ENCODE data around the gene NR2E1.

The NR2E1 gene

DNA sequence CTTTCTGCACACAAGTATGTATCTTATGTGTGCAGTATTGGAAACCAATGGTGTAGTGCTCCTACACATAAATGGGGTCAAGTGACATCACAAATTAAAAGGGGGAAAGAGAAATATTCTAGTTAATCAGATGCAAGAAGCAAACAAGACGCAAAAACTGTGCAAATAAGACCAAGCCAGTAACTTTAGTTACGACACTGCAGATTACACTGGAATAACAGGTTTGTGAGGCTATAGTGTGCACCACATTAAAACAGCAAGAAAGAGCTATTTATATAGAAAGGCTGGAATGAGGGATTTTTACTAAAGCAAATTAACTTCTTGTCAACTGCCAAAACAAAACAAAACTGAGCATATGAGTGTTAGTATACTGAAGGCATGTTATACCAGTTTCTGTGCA, 45.8 kb downstream of the NR2E1 start:
- DNase-seq = no peak

DNA sequence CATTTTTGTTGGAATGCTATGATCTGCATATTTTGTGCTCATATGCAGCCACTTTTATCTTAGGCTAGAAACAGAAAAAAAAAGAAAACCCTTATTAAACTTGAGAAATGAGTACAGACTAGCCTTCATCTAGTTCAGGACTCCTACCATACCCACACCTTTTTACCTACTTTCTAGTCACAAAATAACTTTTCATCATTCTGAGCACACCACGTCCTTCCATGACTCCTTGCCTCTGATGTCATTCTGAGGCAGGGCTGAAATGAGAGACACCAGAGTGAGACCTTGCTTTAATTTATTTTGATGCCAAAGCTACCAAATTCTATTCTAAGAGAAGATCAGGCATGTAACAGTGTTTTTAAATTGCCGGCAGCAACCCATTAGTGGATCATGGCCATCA, 56.2 kb downstream of the NR2E1 start:
- no peak for DNase-seq

GRCh38 chr6:108222504-108222903, 56.7 kb downstream of the NR2E1 start:
- no peak for DNase-seq

- no peak for DNase-seq
Measured at GRCh38 chr6:108227290-108227689, 61.5 kb downstream of the NR2E1 start.

GRCh38 chr6:108228416-108228815, 62.6 kb downstream of the NR2E1 start:
- DNase-seq = no peak

DNA sequence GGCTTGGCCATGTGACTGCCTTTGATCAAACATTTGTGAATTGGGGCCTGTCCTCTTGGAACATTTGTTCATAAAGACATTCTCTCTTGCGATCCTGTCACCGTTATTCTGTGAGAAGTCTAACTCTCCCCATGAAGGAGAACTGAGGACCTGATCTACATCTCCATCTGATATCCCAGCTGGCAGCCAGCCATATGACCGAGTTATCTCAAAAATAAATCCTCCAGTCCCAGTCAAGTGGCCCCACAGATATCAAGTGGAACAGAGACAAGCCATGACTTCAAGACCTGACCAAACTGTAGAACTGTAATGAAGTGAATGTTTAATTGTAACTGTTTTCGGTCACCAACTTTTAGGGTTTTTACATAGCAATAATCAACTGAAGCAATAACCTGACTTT, 69.3 kb downstream of the NR2E1 start:
- DNase-seq = no peak

GRCh38 chr6:108236791-108237190, 71.0 kb downstream of the NR2E1 start:
- DNase-seq = no peak

- no peak for DNase-seq
Measured at GRCh38 chr6:108238322-108238721, 72.5 kb downstream of the NR2E1 start.
